AG09319 (cell line): ENCODE results near the gene ZNF816.
"Not testable (repeated sequence)": the region's sequence is repeated elsewhere in the genome, so short reads cannot be mapped to it uniquely, and the experiment has no call there.

Experiments
- DNase-seq: peaks from one replicate; pipeline ENCODE4 v3.0.0-alpha.2; 2010; ENCODE audit warnings: low read depth; ENCODE audit errors: extremely low read depth
- TF ChIP-seq, protein P1 (sequence below): IDR thresholded peaks from 2 replicates; pipeline ENCODE4 v1.5.1; 2011; ENCODE audit warnings: low read depth, mild to moderate bottlenecking, inconsistent platforms, low read length, moderate library complexity

ZNF816 gene

DNA sequence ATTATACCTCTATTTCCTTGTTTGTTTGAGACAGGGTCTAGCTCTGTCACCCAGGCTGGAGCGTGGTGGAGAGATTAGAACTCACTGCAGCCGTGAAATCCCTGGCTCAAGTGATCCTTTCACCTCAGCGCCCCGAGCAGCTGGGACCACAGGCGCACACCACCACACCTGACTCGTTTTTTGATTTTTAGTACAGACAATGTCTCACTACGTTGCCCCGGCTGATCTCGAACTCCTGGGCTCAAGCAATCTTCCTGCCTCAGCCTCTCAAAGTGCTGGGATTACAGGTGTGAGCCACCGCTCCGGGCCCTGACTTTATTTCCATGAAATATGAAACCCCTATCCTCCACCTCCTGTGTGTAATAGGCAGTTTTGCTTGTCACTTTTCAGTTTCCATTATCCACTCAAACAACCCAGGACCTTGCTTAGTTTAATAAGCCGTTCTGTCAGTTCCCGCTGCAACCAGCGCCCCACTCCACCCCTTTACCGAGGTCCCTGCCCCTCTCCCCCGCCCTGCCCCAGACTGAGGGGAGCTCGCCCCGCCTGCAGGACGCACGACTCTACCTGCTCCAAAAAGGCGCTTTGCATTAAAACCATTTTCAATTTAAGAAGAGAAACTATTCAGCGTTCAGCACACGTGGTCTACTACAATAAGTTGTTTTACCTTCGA lies 16.9 kb downstream of the ZNF816 start:
- DNase-seq, result no peak
- TF ChIP-seq, protein P1, sequence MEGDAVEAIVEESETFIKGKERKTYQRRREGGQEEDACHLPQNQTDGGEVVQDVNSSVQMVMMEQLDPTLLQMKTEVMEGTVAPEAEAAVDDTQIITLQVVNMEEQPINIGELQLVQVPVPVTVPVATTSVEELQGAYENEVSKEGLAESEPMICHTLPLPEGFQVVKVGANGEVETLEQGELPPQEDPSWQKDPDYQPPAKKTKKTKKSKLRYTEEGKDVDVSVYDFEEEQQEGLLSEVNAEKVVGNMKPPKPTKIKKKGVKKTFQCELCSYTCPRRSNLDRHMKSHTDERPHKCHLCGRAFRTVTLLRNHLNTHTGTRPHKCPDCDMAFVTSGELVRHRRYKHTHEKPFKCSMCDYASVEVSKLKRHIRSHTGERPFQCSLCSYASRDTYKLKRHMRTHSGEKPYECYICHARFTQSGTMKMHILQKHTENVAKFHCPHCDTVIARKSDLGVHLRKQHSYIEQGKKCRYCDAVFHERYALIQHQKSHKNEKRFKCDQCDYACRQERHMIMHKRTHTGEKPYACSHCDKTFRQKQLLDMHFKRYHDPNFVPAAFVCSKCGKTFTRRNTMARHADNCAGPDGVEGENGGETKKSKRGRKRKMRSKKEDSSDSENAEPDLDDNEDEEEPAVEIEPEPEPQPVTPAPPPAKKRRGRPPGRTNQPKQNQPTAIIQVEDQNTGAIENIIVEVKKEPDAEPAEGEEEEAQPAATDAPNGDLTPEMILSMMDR, result no peak

GRCh38 chr19:52944703-52945493 lies 17.8 kb downstream of the ZNF816 start:
- DNase-seq, result not testable (repeated sequence)

DNA sequence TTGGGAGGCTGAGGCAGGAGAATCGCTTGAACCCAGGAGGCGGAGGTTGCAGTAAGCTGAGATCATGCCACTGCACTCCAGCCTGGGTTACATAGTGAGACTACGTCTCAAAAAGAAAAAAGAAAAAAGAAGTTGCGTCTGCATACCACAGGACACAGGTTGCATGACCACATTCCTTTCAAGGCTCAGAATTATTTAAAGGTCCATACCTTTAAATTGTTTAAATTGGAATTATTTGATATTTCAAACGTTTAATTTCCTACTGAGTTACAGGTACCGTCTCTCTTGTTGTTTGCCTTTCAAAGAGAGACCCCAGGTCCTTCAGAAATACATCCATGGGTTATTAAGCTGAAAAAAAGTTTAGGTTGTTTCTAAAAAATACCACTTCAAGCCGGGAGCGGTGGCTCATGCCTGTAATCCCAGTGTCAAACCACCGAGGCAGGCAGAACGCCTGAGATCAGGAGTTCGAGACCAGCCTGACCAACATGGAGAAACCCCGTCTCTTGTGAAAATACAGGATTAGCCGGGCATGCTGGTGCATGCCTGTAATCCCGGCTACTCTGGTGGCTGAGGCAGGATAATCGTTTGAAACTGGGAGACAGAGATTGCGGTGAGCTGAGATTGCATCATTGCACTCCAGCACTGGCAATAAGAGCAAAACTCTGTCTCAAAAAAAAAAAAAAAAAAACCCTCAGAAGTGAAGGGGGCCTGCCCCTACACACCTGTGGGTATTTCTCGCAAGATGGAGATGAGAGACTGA lies 18.6 kb downstream of the ZNF816 start:
- DNase-seq, result no peak

GRCh38 chr19:52943134-52943883 lies 19.4 kb downstream of the ZNF816 start:
- TF ChIP-seq, protein P1, result no peak
- DNase-seq, result no peak

More for the DNA sequence above, 18.6 kb downstream of the ZNF816 start:
- TF ChIP-seq, protein P1, result no peak

GRCh38 chr19:52942386-52943133 lies 20.1 kb downstream of the ZNF816 start:
- peak; percentile 52 for DNase-seq
- TF ChIP-seq, protein P1, result no peak

DNA sequence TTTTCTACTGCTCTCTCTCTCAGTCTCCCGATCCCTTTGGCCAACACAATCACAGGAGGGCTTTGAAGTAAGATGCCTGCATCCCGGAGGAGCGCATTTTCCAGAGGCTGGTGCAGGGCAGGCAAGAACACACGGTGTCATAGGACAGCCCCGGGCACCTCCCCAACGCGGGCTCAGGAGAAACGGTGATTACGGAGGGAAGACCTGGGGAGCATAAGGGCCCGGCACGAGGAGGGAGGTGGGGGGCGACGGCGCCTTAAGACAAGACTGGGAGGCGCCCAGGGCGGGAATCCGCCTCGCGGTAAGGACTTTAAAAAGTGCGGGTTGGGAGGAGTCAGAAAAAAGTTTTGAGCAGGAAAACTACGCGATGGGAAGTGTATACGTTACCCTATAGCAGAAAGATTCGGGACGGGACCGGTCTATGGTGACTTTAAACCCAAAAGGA lies 20.7 kb downstream of the ZNF816 start:
- DNase-seq, result no peak
- TF ChIP-seq, protein P1, result no peak

GRCh38 chr19:52941523-52941922 lies 21.2 kb downstream of the ZNF816 start:
- not testable (repeated sequence) for DNase-seq

GRCh38 chr19:52940905-52941304 lies 21.8 kb downstream of the ZNF816 start:
- not testable (repeated sequence) for DNase-seq
